Endometrial microvascular endothelial cells (primary cell): ENCODE measurements around the gene SOX1. TPM values are rescaled to one million over a fixed set of nuclear protein-coding genes. Genes with fewer than 3 reads are reported as not detected.

Experiments used
- in situ Hi-C: cut with HindIII; loops from 2 replicates; pipeline ENCODE4 v1.10.0; 2017; ENCODE audit warnings: low sequenced_read_pairs, low pct_unique_long_range_greater_than_20kb; ENCODE audit errors: inconsistent ontology term
- total RNA-seq: library from RNA; depleted of rRNA; stranded (reverse); fragments of >200 nt; gene quantifications from one replicate; pipeline ENCODE4 v1.2.3, GENCODE V29; 2015; ENCODE audit errors: inconsistent ontology term

Gene SOX1
- total RNA-seq = not detected

GRCh38 chr13:112067116-112067741, at the start of gene SOX1:
Gene SOX1, plus strand, starts transcription at chr13:112067149. Its CDS starts 510 bp downstream, at chr13:112067659.
- in situ Hi-C loops = no loop called here

- in situ Hi-C loops = no loop called here
These were observed 42.4 kb upstream of the SOX1 start for GRCh38 chr13:112024577-112024976.

DNA sequence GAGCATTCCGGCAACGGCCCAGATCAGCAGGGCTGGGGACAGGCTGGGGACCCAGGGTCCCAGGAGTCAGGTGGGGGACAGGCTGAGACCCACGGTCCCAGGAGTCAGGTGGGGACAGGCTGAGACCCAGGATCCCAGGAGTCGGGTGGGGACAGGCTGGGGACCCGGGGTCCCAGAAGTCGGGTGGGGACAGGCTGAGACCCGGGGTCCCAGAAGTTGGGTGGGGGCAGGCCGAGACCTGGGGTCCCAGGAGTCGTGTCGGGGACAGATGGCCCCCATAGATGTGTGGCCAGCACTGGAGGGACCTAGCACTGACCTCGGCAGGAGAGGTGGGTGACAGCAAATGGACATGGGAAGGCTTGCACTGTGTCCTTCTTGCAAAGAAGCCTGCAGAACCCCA, 39.7 kb upstream of the SOX1 start:
- in situ Hi-C loops = no loop called here

DNA sequence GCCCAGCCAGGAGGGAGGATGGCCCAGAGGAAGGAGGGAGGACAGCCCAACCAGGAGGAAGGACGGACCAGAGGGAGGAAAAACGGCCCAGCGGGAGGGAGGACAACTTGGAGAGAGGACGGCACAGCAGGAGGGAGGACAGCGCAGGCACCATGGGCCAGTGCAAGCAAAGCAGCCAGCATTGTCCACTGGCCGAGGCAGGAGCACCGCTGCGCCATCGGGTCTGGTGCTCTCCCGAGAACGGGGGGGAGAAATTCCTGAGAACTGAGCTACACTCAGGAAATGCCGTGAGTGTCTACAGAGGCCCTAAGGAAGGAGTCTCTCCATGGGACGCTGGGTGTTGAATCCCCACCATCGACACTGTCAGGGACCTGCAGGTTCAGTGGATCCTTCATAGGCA, 38.5 kb upstream of the SOX1 start:
- in situ Hi-C loops = no loop called here

DNA sequence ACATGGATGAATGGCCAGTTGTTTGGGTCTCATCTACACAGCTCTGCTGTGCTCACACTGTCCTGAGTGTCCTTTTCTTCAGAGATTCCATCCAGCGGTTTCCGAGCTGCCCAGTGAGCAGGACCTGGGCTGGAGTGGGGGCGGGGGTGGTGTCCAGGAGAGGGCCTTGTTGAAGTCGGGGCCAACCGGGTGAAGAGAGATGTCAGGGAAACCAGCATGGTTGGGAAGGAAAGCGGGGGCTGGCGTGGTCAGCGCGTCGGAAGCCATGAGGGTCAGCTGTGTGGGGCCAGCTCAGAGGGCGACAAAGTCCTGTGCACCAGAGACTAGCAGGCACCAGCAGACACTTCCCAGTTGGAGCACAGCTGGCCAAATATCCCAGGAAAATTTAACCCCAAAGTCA, 37.8 kb upstream of the SOX1 start:
- in situ Hi-C loops = no loop called here

DNA sequence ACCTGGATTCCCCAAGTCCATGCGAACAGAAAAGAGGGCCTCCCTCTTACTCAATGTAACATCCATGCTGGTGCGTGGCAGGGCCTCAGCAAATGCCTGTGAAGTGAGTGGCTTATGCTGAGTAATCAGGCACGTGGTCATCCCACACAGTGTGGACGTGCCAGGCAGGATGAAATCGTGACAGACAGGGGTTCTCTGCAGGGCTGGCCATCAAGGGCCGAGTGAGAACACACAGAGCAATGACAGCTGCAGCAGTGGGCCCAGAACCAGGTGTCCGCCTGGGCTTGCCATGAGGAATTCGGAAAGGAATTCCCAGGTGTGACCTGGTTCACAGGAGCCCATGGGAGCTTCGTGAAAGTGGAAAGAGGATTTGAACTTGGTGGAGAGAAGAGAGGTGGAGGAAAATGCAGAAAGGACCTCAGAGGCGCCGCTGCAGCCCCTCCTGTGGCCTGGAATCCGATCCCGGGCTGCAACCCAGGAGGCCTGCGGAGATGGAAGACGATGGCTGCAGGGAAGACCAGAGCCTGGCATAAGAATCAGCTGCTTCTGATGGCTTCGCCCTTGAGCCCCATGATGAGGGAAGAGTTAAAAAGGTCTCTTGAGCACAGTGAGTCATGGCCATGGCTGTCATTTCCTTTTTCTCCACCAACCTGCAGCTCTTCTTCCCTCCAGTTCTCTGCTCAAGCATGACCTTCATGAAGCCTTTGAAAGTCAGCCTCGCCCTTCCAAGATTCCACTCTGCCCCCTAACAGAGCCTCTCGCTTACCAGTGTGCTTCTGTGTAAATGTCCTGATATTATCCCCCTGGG, 34.6 kb upstream of the SOX1 start:
- in situ Hi-C loops = no loop called here

DNA sequence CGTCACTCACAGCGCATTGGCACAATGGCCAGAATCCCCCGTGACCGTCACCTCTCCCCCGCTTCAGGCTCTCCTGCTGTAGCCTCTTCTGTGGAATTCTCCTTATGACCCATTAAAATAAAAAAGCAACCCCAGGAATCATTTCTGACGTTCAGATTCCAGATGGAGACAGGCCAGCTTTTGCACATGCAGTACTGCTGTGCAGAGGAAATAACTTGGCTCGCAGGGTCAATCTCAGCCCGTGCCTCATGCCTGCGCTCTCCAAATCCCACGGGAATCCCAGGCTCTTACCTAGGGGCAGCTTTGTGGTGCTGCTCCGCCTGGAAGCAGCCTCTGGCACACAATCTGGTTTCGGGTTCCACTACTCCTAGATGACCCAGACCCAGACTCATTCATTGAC, 32.7 kb upstream of the SOX1 start:
- in situ Hi-C loops = no loop called here

GRCh38 chr13:112034846-112035245, 32.1 kb upstream of the SOX1 start:
- in situ Hi-C loops = no loop called here

GRCh38 chr13:112042496-112042895, 24.5 kb upstream of the SOX1 start:
- in situ Hi-C loops = no loop called here

DNA sequence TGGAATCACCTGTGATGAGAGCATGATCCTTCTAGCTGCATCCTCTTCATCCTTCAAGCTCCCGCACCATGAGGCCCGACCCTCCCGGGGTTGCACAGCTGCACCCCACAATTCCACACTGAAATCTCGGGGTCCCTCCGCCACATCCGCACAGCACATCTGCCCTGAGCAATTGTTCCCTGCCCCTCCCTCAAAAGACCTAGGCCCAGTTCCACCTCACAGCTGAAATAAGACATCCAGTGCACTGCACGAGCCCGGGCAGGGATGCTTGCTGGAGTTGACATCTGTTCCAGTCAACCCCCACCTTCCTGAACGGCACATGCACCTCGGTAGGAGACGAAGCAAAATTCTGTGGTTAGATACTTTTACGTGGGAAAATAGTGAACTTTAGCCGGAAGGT, 14.7 kb upstream of the SOX1 start:
- in situ Hi-C loops = no loop called here

DNA sequence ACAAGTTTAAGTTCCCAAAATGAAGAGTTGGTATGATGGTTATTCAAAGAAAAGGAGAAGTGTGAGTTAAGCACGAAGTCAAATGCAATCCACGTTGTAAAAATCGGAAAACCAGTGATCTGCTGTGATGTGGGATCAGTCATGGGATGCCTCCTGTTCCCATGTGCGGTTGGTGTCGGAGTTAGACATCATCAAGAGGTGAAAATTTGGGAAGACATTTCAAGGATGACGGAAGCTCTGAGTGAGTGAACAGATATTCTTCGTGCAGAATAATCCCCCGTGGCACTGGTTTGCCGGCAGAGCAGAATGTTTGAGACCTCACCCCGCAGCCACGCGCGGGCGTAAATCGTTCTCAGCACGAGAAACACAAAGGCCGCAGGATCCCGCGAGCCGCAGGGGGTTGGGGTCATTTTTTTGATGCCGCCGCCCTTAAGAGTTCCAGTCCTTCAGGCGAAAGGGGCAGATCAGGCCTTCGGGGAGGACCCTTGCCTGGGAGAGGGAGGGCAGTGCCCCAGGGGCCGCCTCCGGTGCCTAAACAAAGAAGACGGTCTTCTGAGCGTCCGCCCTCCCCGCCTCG, 13.7 kb upstream of the SOX1 start:
- in situ Hi-C loops = no loop called here

GRCh38 chr13:112053744-112054615, 13.0 kb upstream of the SOX1 start:
- in situ Hi-C loops = no loop called here

GRCh38 chr13:112054616-112055015, 12.3 kb upstream of the SOX1 start:
- in situ Hi-C loops = no loop called here

DNA sequence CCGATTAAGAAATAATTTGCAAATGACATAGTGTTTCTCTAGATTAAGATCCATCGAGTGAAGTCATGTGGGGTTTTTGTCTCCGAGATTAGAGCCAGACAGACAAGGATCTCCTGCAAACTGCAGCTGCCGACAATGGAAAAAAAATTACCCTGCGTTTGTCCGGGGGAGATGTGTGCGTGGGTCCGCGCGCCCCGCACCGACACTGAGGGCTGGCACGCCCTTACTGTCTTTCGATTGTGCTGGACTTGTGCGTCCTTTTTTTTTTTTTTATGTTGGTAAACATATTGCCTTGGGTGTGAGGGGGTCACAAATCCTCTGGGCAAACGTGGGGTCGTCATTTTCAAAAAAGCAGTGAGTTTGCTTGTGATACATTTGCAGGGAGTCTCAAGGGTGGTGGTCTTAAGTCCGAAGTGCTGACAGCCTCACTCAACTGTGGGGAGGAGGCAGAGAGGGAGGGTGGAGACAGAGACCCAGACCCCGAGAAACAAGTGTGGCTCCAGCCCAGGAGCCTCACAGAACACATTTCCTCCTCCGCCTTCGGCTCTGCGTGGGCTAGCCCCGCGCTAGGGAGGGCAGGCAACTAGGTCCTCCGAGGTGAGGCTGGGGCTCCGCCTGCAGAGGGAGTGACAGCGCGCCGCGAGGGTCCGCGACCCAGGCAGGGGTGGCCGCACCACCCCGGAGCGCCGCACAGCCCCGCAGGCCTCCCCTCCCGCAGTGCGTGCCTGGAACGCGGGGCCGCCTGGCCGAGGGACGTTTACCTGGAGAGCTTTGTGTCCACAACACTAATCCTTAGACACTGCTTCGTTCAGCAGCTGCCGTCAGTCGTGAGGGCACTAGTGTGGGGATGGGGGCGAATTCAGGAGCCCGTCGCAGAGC, 11.7 kb upstream of the SOX1 start:
- in situ Hi-C loops = no loop called here

DNA sequence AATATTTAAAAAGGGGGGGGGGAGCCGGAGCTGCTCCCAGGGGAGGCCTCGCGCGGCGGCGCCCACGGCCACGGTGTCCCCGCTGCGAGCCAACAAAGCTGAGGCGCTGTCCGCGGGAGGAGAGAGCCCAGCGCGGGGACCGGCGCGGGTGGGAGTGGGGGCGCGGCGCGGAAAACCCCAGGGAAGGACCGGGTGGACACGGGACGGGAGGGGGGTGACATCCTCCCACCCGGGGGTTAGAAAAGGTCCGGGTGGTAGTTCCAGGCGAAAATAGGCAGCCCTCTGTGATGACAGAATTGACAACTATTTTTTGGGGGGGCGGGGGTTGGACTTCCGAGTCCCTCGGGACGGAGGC, 11.1 kb upstream of the SOX1 start:
- in situ Hi-C loops = no loop called here

GRCh38 chr13:112056284-112056727, 10.6 kb upstream of the SOX1 start:
- in situ Hi-C loops = no loop called here

GRCh38 chr13:112056739-112057438, 10.1 kb upstream of the SOX1 start:
- in situ Hi-C loops = no loop called here

DNA sequence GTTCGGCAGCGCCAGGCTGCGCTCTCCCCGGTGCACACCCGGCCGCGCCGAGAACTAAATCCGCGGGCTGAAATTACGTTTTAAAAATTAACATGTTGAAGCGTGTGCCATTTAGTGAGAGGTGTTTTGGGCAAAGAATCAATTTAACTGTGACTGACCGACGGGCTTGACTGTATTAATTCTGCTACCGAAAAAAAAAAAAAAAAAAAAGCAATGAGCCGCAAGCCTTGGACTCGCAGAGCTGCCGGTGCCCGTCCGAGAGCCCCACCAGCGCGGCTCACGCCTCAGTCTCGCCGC, 9.6 kb upstream of the SOX1 start:
- in situ Hi-C loops = no loop called here
